ENCODE measurements around the gene ENO3.

DNA sequence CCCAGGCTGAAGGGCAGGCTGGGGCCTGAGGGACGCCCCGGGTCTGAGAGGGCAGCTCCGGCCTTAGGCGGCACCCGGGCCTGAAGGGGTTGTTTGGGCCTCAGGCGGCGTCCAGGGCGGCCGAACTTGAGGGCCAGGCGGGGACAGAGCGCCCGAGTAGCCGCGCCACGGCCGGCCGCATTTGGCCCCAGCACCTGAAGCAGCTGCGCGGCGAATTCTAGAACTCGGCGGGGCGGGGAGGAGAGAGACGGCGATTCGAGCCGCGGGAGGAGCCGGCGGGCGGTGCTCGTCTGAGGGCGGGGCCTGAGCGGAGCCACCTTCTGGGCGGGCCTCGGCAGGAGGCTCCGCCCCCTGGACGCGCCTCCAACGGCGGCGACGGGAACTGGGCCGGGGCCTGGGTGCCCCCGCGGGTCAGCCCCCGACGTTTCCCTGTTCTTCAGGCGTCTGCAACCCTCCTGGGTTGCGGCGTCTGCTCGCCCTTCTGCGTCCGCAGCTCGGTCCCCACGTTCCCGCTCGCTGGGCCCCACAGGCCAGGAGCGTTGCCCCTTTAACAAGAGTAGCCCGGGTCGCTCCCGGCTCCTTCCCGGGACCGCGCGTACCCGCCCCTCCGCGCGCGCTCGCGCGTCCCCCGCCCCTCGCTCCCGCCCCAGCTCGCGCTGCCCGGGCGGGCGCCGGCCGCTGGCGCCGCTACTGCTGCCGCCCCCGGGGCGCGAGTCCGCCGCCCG is 46.5 kb downstream of the ENO3 start, which contains the start of the genes INCA1 and KIF1C:
- TF ChIP-seq, protein P1, sequence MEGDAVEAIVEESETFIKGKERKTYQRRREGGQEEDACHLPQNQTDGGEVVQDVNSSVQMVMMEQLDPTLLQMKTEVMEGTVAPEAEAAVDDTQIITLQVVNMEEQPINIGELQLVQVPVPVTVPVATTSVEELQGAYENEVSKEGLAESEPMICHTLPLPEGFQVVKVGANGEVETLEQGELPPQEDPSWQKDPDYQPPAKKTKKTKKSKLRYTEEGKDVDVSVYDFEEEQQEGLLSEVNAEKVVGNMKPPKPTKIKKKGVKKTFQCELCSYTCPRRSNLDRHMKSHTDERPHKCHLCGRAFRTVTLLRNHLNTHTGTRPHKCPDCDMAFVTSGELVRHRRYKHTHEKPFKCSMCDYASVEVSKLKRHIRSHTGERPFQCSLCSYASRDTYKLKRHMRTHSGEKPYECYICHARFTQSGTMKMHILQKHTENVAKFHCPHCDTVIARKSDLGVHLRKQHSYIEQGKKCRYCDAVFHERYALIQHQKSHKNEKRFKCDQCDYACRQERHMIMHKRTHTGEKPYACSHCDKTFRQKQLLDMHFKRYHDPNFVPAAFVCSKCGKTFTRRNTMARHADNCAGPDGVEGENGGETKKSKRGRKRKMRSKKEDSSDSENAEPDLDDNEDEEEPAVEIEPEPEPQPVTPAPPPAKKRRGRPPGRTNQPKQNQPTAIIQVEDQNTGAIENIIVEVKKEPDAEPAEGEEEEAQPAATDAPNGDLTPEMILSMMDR (IDR thresholded peaks at IDR 0.05): peak in 6 of 12 donors; percentile 7 to 35 (median 27)
- TF ChIP-seq POLR2A (IDR thresholded peaks at IDR 0.05): peak in 1 of 2 donors; percentile 87
